A549 (cell line): ENCODE data around the gene TAF3. TPM values are rescaled to one million over a fixed set of nuclear protein-coding genes. Genes with fewer than 3 reads are reported as not detected.

ENCODE experiments used
- ATAC-seq, 2 experiments: fragments of 200-7000 bp in 1 of 2; fragments of >200 bp in 1 of 2; cut with Nextera tagmentation in 1 of 2; cut with Tn5 transposase in 1 of 2; 3 replicates each; pipeline versions ENCODE4 v1.8.0 to v1.9.1; 2018 to 2020; ENCODE audit warnings: mild to moderate bottlenecking in 1 of 2, moderate library complexity in 1 of 2
- CTCF ChIA-PET: fragments of 300-600 bp; sonication (Branson Sonifier 250); formaldehyde crosslinking; extraction: SDS; loops from one replicate; lab custom pipeline; 2021; ENCODE audit warnings: antibody characterized with exemption, inconsistent platforms; lab: Yijun Ruan, JAX
- POLR2A ChIA-PET: fragments of 350-600 bp; formaldehyde crosslinking; extraction: SDS; loops from one replicate; lab custom pipeline; 2021; ENCODE audit warnings: antibody characterized with exemption, inconsistent platforms; lab: Yijun Ruan, JAX
- DNase-seq, 2 experiments: peaks; one replicate each; pipeline versions ENCODE4 v3.0.0 to v3.0.0-alpha.2; 2011 to 2016; ENCODE audit warnings: low read depth in 1 of 2, low spot score in 1 of 2
- FAIRE-seq: peaks from 2 replicates; lab custom pipeline; 2011; peaks lifted over from hg19 to GRCh38; lab: Jason Lieb, UNC
- H3K27ac ChIP-seq, 2 experiments: fragments of >200 bp; sonication (Bioruptor Twin); formaldehyde crosslinking; 3 replicates each; pipeline ENCODE4 v1.5.1; 2016 to 2017
- H3K4me1 ChIP-seq: fragments of >200 bp; sonication (Bioruptor Twin); formaldehyde crosslinking; 3 replicates; pipeline ENCODE4 v1.6.1; 2016
- H3K4me2 ChIP-seq: fragments of >200 bp; sonication (Bioruptor Twin); formaldehyde crosslinking; 3 replicates; pipeline ENCODE4 v1.6.1; 2016
- H3K4me3 ChIP-seq: fragments of >200 bp; sonication (Bioruptor Twin); formaldehyde crosslinking; 3 replicates; pipeline ENCODE4 v1.5.1; 2016
- H3K9me3 ChIP-seq: fragments of >200 bp; sonication (Bioruptor Twin); formaldehyde crosslinking; 3 replicates; pipeline ENCODE4 v1.6.1; 2016
- CBX8 ChIP-seq: fragments of 200-600 bp; sonication (generic); IDR thresholded peaks from 2 replicates; pipeline ENCODE4 v1.6.1; 2016
- EHMT2 ChIP-seq: fragments of 200-600 bp; sonication (generic); IDR thresholded peaks from 2 replicates; pipeline ENCODE4 v1.6.1; 2016; ENCODE audit warnings: antibody characterized with exemption, low read depth, mild to moderate bottlenecking, moderate library complexity
- FOXS1 ChIP-seq: fragments of 250-450 bp; sonication (Bioruptor Pico); IDR thresholded peaks from 2 replicates; pipeline ENCODE4 v1.5.0; 2020; ENCODE audit warnings: mild to moderate bottlenecking, moderate library complexity
- HDAC2 ChIP-seq: fragments of 200-600 bp; sonication (generic); IDR thresholded peaks from 2 replicates; pipeline ENCODE4 v1.6.1; 2016
- HMGXB4 ChIP-seq: fragments of 250-450 bp; sonication (Bioruptor Pico); IDR thresholded peaks from 2 replicates; pipeline ENCODE4 v1.5.0; 2021; ENCODE audit warnings: mild to moderate bottlenecking, moderate library complexity, borderline replicate concordance
- HOXB5 ChIP-seq: fragments of 250-450 bp; sonication (Bioruptor Pico); IDR thresholded peaks from 2 replicates; pipeline ENCODE4 v1.5.0; 2020; ENCODE audit warnings: mild to moderate bottlenecking, moderate library complexity
- JUN ChIP-seq, 2 experiments: fragments of >200 bp; sonication (Bioruptor Twin); formaldehyde crosslinking; IDR thresholded peaks; 2 replicates in 1 of 2; 3 replicates in 1 of 2; pipeline ENCODE4 v1.6.1; 2016 to 2017
- MYC ChIP-seq: IDR thresholded peaks from 2 replicates; pipeline ENCODE4 v1.6.1; 2012; ENCODE audit warnings: mild to moderate bottlenecking, inconsistent platforms, low read length, improper control_type of control experiment, borderline replicate concordance
- NFE2L2 ChIP-seq: fragments of 150-350 bp; conservative IDR thresholded peaks from 2 replicates; pipeline ENCODE4 v1.6.1; 2014; ENCODE audit warnings: low read length
- PBX3 ChIP-seq: IDR thresholded peaks from 2 replicates; pipeline ENCODE4 v1.6.1; 2012
- POLR2AphosphoS2 ChIP-seq: conservative IDR thresholded peaks from 2 replicates; pipeline ENCODE4 v1.6.1; 2012; ENCODE audit warnings: low read length, improper control_type of control experiment, inconsistent platforms
- RNF2 ChIP-seq: fragments of 200-600 bp; sonication (generic); IDR thresholded peaks from 2 replicates; pipeline ENCODE4 v1.6.1; 2016; ENCODE audit warnings: low read depth, mild to moderate bottlenecking, antibody characterized with exemption, moderate library complexity, borderline replicate concordance
- TFCP2L1 ChIP-seq: fragments of 250-450 bp; sonication (Bioruptor Pico); IDR thresholded peaks from 2 replicates; pipeline ENCODE4 v1.5.0; 2021; ENCODE audit warnings: mild to moderate bottlenecking
- ZC3H11A ChIP-seq: fragments of 450-650 bp; IDR thresholded peaks from 2 replicates; pipeline ENCODE4 v1.6.1; 2014; ENCODE audit warnings: antibody characterized with exemption, mild to moderate bottlenecking
- ZFP36 ChIP-seq: fragments of 450-650 bp; IDR thresholded peaks from 2 replicates; pipeline ENCODE4 v1.6.1; 2014; ENCODE audit warnings: borderline replicate concordance; ENCODE audit not compliant: partially characterized antibody
- ZNF302 ChIP-seq: fragments of 250-450 bp; sonication (Bioruptor Pico); IDR thresholded peaks from 2 replicates; pipeline ENCODE4 v1.9.0; 2021; ENCODE audit warnings: inconsistent platforms, mild to moderate bottlenecking, moderate library complexity
- WGBS: methylation state at CpG from one replicate; pipeline ENCODE4 v1.1.6; 2017; ENCODE audit errors: missing lambda C conversion rate; 5-methylcytosine and 5-hydroxymethylcytosine counted together
- polyA plus RNA-seq, 4 experiments: library from polyadenylated mRNA; depleted of rRNA in 3 of 4; stranded (reverse); fragments of >200 nt; fragmentation: RNase III in 1 of 4; extraction: RNeasy Plus Mini Kit Qiagen cat#74134 plus additional on column Dnase treatment in 1 of 4; gene quantifications; 2 replicates in 3 of 4; 3 replicates in 1 of 4; pipeline ENCODE4 v1.2.3, GENCODE V29; 2011 to 2017

The TAF3 gene
- polyA plus RNA-seq, 2 of the 4 experiments (the other 2 are of a cell fraction), result 5.7 to 6.1 TPM

GRCh38 chr10:7881119-7881518 lies 62.8 kb downstream of the TAF3 start:
- no peak overlapping the region for H3K4me3 ChIP-seq
- POLR2A ChIA-PET, result no interaction called here
- 96% methylated on average over 3 of the region's 3 CpGs for WGBS
- TF ChIP-seq POLR2AphosphoS2 (no peak), NFE2L2 (no peak), HDAC2 (no peak), RNF2 (no peak), TFCP2L1 (CRISPR knock-in tag) (no peak), MYC (no peak), PBX3 (no peak)
- TF ChIP-seq, all 56 proteins: peak for 0
- Histone ChIP-seq H3K4me2 (no peak overlapping the region), H3K27ac (no peak overlapping the region), H3K9me3 (no peaks in the 10 kb centered on the region), H3K4me1 (0 out of 3 replicates have a peak, but pooled peaks cover 2% of the 10 kb centered on the region)
- no peak for DNase-seq
- no peak for ATAC-seq
- FAIRE-seq, result no peak
- CTCF ChIA-PET, result interaction anchor here (0.6 to 1.5 kb wide), 4 partner anchors 9 to 1422 kb away, joined by 3 to 4 read pairs (median 3); no protein-coding TSS in a partner anchor

GRCh38 chr10:7886056-7886455 lies 67.8 kb downstream of the TAF3 start:
- Histone ChIP-seq H3K27ac (no peak overlapping the region), H3K4me1 (0 out of 3 replicates have a peak, but pooled peaks cover 8% of the 10 kb centered on the region)
- 50% methylated on average over 2 of the region's 2 CpGs for WGBS
- POLR2A ChIA-PET, result interaction anchor here (0.6 kb wide), 1 partner anchor 72 kb away, joined by 5 read pairs; no protein-coding TSS in a partner anchor
- TF ChIP-seq CBX8 (no peak), JUN (IDR thresholded peaks at IDR 0.05) (no peak), ZNF302 (CRISPR knock-in tag) (no peak), FOXS1 (CRISPR knock-in tag) (no peak)
- TF ChIP-seq, all 56 proteins: peak for 0
- no peak overlapping the region for H3K4me3 ChIP-seq
- FAIRE-seq (no peak), DNase-seq (no peak), ATAC-seq (no peak)
- H3K4me2 ChIP-seq, result no peak overlapping the region
- no peaks in the 10 kb centered on the region for H3K9me3 ChIP-seq
- CTCF ChIA-PET, result interaction anchor here (2.0 kb wide), 1 partner anchor 361 kb away, joined by 6 read pairs; no protein-coding TSS in a partner anchor

- H3K4me2 ChIP-seq, result no peak overlapping the region
- 0 out of 3 replicates have a peak, but pooled peaks cover 8% of the 10 kb centered on the region for H3K4me1 ChIP-seq
- H3K27ac ChIP-seq, result no peak overlapping the region
- ChIA-PET POLR2A (no interaction called here), CTCF (interaction anchor here (0.6 to 2.0 kb wide), 3 partner anchors 9 to 426 kb away, joined by 3 to 6 read pairs (median 3); no protein-coding TSS in a partner anchor)
- FAIRE-seq, result no peak
- DNase-seq, result no peak
- 84% methylated on average over 8 of the region's 8 CpGs for WGBS
- no peak for TF ChIP-seq ZC3H11A
- no peak for TF ChIP-seq HMGXB4
- no peak for TF ChIP-seq HOXB5
- TF ChIP-seq EHMT2, result no peak
- no peak for TF ChIP-seq ZFP36
- ATAC-seq, result no peak
- no peak overlapping the region for H3K4me3 ChIP-seq
- no peaks in the 10 kb centered on the region for H3K9me3 ChIP-seq
Observed at GRCh38 chr10:7887174-7887816, 69.0 kb downstream of the TAF3 start.

GRCh38 chr10:7889947-7890542 lies 71.7 kb downstream of the TAF3 start:
- no peak overlapping the region for H3K27ac ChIP-seq
- WGBS, result 82% methylated on average over 5 of the region's 5 CpGs
- FAIRE-seq (no peak), ATAC-seq (no peak), DNase-seq (no peak)
- H3K4me1 ChIP-seq, result 0 out of 3 replicates have a peak, but pooled peaks cover 8% of the 10 kb centered on the region
- TF ChIP-seq NFE2L2, result no peak
- no peak for TF ChIP-seq ZC3H11A
- no peak overlapping the region for H3K4me2 ChIP-seq
- POLR2A ChIA-PET, result no interaction called here
- H3K4me3 ChIP-seq, result no peak overlapping the region
- CTCF ChIA-PET, result no interaction called here
- H3K9me3 ChIP-seq, result no peaks in the 10 kb centered on the region
